DND-41 (cell line): Measurements from ENCODE around the gene CLCF1.

Source experiments
- ATAC-seq: fragments of 200-7000 bp; cut with Tn5 transposase; 3 replicates; pipeline ENCODE4 v1.9.1; 2021; ENCODE audit warnings: low read depth; ENCODE audit not compliant: insufficient read depth
- DNase-seq: peaks from one replicate; pipeline ENCODE4 v3.0.0-alpha.2; 2020
- H2AFZ ChIP-seq: 2 replicates; pipeline ENCODE4 v1.6.0; 2012; ENCODE audit warnings: low read depth, low read length
- H3K27ac ChIP-seq: 2 replicates; pipeline ENCODE4 v1.5.1; 2012; ENCODE audit warnings: low read length, inconsistent platforms
- H3K27me3 ChIP-seq: fragments of 200-600 bp; sonication (generic); 2 replicates; pipeline ENCODE4 v1.6.0; 2012; ENCODE audit warnings: low read length, mild to moderate bottlenecking, inconsistent platforms; ENCODE audit not compliant: insufficient read depth, poor library complexity
- H3K36me3 ChIP-seq: 2 replicates; pipeline ENCODE4 v1.5.1; 2012; ENCODE audit warnings: low read length, inconsistent platforms; ENCODE audit not compliant: insufficient read depth
- H3K4me1 ChIP-seq: 2 replicates; pipeline ENCODE4 v1.5.1; 2012; ENCODE audit warnings: mild to moderate bottlenecking, low read length; ENCODE audit not compliant: insufficient read depth
- H3K4me2 ChIP-seq: 2 replicates; pipeline ENCODE4 v1.6.0; 2012; ENCODE audit warnings: mild to moderate bottlenecking, moderate library complexity, low read length, inconsistent platforms; ENCODE audit not compliant: insufficient read depth
- H3K4me3 ChIP-seq, 2 experiments: fragments of 200-600 bp in 1 of 2; shearing (Covaris generic) in 1 of 2; 2 replicates each; pipeline ENCODE4 v1.5.1; 2012 to 2016; ENCODE audit warnings: inconsistent platforms in 2 of 2, low read length in 2 of 2, mild to moderate bottlenecking in 2 of 2, low read depth in 1 of 2, moderate library complexity in 1 of 2
- H3K79me2 ChIP-seq: 2 replicates; pipeline ENCODE4 v1.6.0; 2012; ENCODE audit warnings: low read length, inconsistent platforms; ENCODE audit not compliant: insufficient read depth
- H3K9ac ChIP-seq: 2 replicates; pipeline ENCODE4 v1.6.0; 2012; ENCODE audit warnings: low read depth, mild to moderate bottlenecking, inconsistent platforms, low read length, moderate library complexity
- H3K9me3 ChIP-seq: 2 replicates; pipeline ENCODE4 v1.5.1; 2012; ENCODE audit warnings: low read length, moderate library complexity, mild to moderate bottlenecking, inconsistent platforms; ENCODE audit not compliant: insufficient read depth, severe bottlenecking
- H4K20me1 ChIP-seq: 2 replicates; pipeline ENCODE4 v1.6.0; 2012; ENCODE audit warnings: low read length; ENCODE audit not compliant: insufficient read depth
- CTCF ChIP-seq: IDR thresholded peaks from 2 replicates; pipeline ENCODE4 v1.5.1; 2012; ENCODE audit warnings: borderline replicate concordance, low read length, moderate library complexity, mild to moderate bottlenecking; ENCODE audit not compliant: poor library complexity, severe bottlenecking; ENCODE audit errors: extremely low read depth
- EZH2 ChIP-seq: IDR thresholded peaks from 3 replicates; pipeline ENCODE4 v1.6.1; 2012; ENCODE audit warnings: borderline replicate concordance, low read depth, mild to moderate bottlenecking, moderate library complexity, low read length, inconsistent platforms; ENCODE audit not compliant: severe bottlenecking

The CLCF1 gene

GRCh38 chr11:67401495-67402191 lies 28.2 kb upstream of the CLCF1 start, which contains the start of gene PPP1CA:
PPP1CA (minus strand) TSS chr11:67401858; CDS start chr11:67401782, 76 bp downstream.
- TF ChIP-seq EZH2 (no peak), CTCF (peak; percentile 43)
- H3K79me2 ChIP-seq: peaks cover 95% of the 10 kb centered on the region
- peak within 1 kb of the TSS; percentile 89 for H3K27ac ChIP-seq
- peaks cover 72% of the 10 kb centered on the region for H3K36me3 ChIP-seq
- H3K27me3 ChIP-seq: no peaks in the 10 kb centered on the region
- peak within 1 kb of the TSS; percentile 89 for H3K4me2 ChIP-seq
- DNase-seq: peak; percentile 90
- ATAC-seq: peak; percentile 61
- peaks cover 43% of the 10 kb centered on the region for H4K20me1 ChIP-seq
- peaks cover 90% of the 10 kb centered on the region for H3K4me1 ChIP-seq
- no peaks in the 10 kb centered on the region for H3K9me3 ChIP-seq
- H2AFZ ChIP-seq: peak within 1 kb of the TSS; percentile 45; the same call in 1 of the 2 replicates
- peak within 1 kb of the TSS; percentile 90 to 91 for H3K4me3 ChIP-seq
- H3K9ac ChIP-seq: peak within 1 kb of the TSS; percentile 99

- Histone ChIP-seq H3K4me1 (peaks cover 90% of the 10 kb centered on the region), H3K27me3 (no peaks in the 10 kb centered on the region), H3K27ac (peak overlapping the region; percentile 88), H2AFZ (peak overlapping the region; percentile 45; the same call in 1 of the 2 replicates), H3K4me3 (peak overlapping the region; percentile 90 to 91), H3K4me2 (peak overlapping the region; percentile 89), H3K79me2 (peaks cover 95% of the 10 kb centered on the region), H3K36me3 (peaks cover 72% of the 10 kb centered on the region), H3K9ac (peak overlapping the region; percentile 98), H4K20me1 (peaks cover 49% of the 10 kb centered on the region), H3K9me3 (no peaks in the 10 kb centered on the region)
- ATAC-seq (peak; percentile 3), DNase-seq (peak; percentile 57)
- TF ChIP-seq CTCF (no peak), EZH2 (no peak)
Measured at GRCh38 chr11:67400942-67401494, 27.6 kb upstream of the CLCF1 start.

- no peaks in the 10 kb centered on the region for H3K9me3 ChIP-seq
- peaks cover 72% of the 10 kb centered on the region for H3K36me3 ChIP-seq
- peak overlapping the region; percentile 89 for H3K4me2 ChIP-seq
- peak overlapping the region; percentile 90 to 91 for H3K4me3 ChIP-seq
- peaks cover 93% of the 10 kb centered on the region for H3K79me2 ChIP-seq
- peaks cover 55% of the 10 kb centered on the region for H4K20me1 ChIP-seq
- no peak overlapping the region for H2AFZ ChIP-seq
- ATAC-seq: no peak
- peak overlapping the region; percentile 98 for H3K9ac ChIP-seq
- H3K27ac ChIP-seq: peak overlapping the region; percentile 88
- TF ChIP-seq CTCF (no peak), EZH2 (no peak)
- no peak for DNase-seq
- H3K4me1 ChIP-seq: peaks cover 90% of the 10 kb centered on the region
- H3K27me3 ChIP-seq: no peaks in the 10 kb centered on the region
Measured at GRCh38 chr11:67400251-67400941, 27.0 kb upstream of the CLCF1 start.
